ENCODE measurements around the gene KCNH2.

The KCNH2 gene

DNA sequence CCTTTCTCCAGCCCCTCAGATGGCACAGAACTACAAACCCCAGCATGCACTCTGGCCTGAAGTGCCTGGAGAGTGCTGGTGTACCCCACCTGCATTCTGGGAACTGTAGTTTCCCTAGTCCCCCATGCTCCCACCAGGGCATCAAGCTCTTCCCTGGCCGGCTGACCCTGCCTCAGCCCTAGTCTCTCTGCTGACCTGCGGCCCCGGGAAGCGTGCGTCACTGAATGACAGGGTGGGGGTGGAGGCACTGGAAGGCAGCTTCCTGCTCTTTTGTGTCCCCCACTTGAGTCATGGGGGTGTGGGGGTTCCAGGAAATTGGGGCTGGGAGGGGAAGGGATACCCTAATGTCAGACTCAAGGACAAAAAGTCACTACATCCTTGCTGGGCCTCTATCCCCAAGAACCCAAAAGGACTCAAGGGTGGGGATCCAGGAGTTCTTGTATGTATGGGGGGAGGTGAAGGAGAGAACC lies 14.7 kb upstream of the KCNH2 start:
- no peak overlapping the region for H3K27ac ChIP-seq
- TF ChIP-seq, protein P1, sequence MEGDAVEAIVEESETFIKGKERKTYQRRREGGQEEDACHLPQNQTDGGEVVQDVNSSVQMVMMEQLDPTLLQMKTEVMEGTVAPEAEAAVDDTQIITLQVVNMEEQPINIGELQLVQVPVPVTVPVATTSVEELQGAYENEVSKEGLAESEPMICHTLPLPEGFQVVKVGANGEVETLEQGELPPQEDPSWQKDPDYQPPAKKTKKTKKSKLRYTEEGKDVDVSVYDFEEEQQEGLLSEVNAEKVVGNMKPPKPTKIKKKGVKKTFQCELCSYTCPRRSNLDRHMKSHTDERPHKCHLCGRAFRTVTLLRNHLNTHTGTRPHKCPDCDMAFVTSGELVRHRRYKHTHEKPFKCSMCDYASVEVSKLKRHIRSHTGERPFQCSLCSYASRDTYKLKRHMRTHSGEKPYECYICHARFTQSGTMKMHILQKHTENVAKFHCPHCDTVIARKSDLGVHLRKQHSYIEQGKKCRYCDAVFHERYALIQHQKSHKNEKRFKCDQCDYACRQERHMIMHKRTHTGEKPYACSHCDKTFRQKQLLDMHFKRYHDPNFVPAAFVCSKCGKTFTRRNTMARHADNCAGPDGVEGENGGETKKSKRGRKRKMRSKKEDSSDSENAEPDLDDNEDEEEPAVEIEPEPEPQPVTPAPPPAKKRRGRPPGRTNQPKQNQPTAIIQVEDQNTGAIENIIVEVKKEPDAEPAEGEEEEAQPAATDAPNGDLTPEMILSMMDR (conservative IDR thresholded peaks at IDR 0.05) = no peak

DNA sequence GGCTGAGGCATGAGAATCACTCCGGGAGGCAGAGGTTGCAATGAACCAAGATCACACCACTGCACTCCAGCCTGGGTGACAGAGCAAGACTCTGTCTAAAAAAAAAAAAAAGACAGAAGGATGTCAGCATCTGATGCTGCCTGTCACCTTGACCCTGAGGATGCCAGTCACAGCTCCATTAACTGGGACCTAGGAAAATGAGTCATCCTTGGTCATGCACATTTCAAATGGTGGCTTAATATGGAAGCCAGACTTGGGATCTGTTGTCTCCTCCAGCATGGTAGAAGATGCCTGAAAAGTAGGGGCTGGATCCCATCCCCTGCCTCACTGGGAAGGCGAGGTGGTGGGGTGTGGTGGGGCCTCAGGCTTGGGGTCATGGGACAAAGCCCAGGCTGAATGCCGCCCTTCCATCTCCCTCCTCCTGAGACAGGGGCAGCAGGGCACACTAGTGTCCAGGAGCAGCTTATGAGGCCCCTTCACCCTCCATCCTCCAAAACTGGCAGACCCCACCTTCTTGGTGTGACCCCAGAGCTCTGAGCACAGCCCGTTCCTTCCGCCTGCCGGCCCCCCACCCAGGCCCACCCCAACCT lies 14.0 kb upstream of the KCNH2 start:
- TF ChIP-seq, protein P1 (conservative IDR thresholded peaks at IDR 0.05) = no peak
- no peak overlapping the region for H3K27ac ChIP-seq

DNA sequence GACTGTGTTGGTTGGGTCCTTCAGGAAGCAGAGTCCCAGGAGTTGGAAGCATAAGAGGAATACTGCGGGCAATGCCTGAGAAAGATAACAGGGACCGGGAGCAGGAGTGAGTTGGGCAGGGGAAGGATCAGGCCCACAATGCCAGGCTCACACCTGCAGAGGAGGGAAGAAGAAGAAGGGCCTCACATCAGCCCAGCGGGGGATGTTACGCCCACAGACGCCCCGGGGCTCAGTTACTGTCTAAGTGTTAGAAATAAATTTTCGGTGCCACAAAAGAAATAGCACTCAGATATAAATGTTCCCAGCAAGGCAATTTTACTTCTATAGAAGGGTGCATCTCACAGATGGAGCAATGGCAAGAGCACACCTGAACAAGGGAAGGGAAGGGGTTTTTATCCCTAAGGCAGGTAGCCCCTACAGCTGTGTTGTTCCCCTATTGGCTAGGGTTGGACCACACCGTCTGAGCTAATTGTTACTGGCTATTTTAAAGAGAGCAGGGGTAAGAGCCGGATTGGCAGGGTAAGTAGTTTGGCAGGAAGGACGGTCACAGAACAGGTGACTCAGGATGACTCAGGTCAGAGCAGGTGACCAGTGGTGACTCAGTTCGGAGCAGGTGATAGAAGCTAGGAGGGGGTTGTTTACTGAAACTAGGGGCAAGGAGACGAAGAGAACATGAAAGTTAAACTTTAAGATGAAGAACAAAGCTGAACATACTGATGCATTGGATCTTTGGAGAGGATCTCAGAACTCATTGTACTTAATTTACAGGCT lies 12.5 kb upstream of the KCNH2 start, which contains the start of gene NOS3:
TSS of gene NOS3 (plus strand) at position 602 of the 771 bp plus-strand sequence. CDS start 2,787 bp downstream, outside the sequence.
- TF ChIP-seq, protein P1 (conservative IDR thresholded peaks at IDR 0.05) = no peak
- H3K27ac ChIP-seq = no peak within 1 kb of the TSS

DNA sequence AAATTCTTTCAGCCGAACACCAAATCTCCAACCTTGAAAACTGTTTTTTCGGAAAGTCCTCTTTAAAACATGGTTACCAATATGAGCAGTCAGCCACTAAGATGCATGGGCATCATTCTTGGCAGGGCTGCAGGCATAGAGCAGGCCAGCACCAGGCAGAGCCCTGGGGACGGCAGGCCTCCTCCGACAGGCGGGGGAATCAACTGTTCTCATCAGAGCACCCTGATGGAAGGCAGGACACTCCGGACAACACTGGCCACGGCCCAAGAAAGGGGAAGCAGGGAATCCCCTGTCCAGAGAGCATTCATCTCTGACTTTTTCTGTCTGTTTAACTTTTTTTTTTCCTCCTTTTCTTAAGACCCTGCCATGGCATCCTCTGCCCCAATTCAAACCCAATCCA lies 11.3 kb upstream of the KCNH2 start:
- TF ChIP-seq, protein P1 (conservative IDR thresholded peaks at IDR 0.05) = no peak
- H3K27ac ChIP-seq = no peak overlapping the region

DNA sequence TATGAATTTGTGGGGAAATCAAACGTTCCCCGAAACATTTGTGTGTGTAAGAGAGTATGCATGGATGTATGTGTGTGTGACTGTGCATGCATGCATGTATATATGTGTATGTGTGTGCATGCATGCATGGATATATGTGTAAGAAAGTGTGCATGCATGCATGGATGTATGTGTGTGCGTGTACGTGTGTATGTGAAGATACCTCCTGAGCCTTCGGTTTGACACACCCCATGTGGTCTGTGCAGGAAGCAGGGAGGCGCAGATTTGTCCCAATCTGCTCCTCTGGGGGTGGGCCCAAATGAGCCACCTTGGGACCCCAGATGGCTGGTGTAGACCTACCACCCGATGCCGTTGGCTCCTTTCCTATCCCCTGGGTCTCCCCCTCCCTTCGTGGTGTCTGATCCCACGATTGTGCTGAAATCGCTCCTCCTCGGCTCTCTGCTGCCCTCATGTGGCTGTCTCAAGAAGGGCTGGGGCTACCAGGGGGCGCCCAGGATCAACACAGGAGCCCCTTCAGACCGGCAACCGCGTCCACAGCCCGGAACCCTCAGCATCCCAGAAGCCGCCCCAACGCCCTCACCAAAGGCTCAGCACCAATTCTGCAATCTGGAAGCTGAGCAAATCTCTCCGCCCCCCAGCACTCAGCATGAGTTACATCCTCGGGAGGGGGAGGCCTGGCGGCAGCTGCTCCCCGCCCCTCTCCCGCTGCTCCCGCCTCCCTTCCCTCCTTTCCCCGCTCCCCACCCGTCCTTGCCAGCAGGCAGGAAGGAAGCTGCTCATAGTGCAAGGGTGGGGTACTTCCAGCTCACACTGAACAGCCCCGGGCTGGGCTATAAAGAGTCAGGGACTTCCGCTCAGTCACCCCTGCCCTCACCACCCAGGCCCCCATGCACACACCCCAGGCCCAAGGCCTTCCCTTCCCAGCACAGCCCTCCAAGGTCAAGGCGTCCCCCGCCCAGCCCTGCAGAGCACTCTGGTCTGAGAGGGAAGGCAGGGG lies 10.4 kb upstream of the KCNH2 start:
- TF ChIP-seq, protein P1 (conservative IDR thresholded peaks at IDR 0.05) = peak; percentile 97
- peak overlapping the region; percentile 19; the same call in 1 of the 2 replicates for H3K27ac ChIP-seq

DNA sequence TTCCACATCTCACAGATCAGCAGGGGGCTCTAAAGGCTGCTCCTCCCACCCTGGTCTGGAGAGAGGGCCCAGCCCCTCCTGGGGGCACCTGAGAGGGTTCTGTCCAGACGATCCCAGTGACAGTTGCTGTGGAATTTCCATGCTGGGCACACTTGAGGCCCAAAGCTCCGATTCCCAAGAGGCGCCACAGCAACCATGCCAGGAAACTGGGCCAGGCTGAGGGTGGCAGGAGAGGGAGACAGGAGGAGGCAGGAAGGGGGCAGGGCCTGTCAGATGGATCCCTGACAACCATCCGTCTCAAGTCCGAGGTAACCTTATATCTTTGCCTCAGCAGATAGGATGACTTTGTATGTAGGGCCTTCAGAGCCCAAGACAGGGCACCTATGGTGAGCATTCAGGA lies 8.4 kb upstream of the KCNH2 start:
- TF ChIP-seq, protein P1 (conservative IDR thresholded peaks at IDR 0.05) = no peak
- H3K27ac ChIP-seq = peak overlapping the region; percentile 15; the same call in 1 of the 2 replicates

Measured in VCaP (cell line).